Fibroblast of peridontal ligament (primary cell): ENCODE measurements around the gene LXN.
"Not testable (repeated sequence)": the region's sequence is repeated elsewhere in the genome, so short reads cannot be mapped to it uniquely, and the experiment has no call there.

Source experiments
- DNase-seq: peaks from one replicate; pipeline ENCODE4 v3.0.0-alpha.2; 2010; ENCODE audit errors: extremely low read depth

The LXN gene, protein sequence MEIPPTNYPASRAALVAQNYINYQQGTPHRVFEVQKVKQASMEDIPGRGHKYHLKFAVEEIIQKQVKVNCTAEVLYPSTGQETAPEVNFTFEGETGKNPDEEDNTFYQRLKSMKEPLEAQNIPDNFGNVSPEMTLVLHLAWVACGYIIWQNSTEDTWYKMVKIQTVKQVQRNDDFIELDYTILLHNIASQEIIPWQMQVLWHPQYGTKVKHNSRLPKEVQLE

DNA sequence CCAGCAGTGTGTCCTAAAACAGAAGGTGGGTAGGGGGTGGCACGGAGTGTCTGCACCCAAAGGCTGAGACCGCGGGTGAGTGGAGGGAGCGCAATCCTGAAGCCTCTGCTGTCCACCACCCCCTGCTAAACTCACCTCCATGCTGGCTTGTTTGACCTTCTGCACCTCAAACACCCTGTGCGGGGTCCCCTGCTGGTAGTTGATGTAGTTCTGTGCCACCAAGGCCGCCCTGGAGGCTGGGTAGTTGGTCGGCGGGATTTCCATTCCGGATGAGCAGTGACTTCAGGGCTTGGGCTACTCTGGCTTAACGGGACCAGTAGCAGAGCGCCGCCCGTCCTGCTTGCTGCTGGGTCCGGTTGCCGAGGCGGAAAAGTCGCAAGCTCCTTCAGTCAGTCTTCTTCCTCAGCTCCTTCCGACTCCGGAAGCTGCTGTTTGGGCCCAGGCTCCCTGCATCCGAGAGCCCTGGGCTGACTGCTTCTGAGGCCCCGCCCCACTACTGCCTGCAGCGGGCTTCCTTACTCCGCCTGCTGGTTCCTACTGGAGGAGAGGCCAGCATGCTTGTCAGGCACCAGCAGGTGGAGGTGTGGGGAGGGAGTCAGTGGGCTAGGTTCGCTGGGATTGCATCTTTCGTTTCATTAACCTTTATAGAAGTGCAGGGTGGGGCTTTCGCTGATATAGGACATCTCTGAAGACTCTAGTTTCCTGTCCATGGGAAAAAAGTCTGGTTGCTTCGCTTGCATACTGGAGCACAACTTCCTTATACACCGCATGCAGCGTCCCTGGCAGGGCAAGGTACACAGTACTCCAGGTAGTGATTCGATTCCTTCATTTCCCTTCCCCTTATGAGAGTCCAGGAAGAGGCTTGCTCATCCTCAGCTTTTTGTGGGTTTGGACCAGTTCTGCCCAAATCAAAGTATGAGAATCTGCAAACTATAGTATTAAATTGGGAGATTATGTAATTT lies at the start of gene LXN:
LXN (minus strand) TSS at position 434 of the 962 bp plus-strand sequence; CDS start at position 264, 170 bp downstream.
- DNase-seq: peak; percentile 81

DNA sequence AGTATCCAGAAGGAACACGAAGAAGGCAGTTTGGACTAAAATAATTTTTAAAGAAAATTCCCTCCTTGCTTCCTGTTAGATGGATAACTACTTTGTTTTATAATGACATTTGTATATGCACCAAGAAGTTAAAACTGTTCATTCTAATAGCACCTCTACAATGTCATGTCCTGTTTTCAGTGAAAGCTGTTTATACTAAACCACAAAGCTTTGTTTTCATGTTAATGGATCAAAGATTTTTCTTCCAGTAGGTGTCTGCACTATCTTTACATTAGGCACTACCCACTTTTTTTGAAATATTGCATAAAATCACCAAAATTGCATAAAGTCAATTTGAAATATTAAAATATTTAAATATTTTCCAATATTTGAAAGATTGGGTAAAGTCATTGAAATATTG lies 49.7 kb upstream of the LXN start:
- no peak for DNase-seq

DNA sequence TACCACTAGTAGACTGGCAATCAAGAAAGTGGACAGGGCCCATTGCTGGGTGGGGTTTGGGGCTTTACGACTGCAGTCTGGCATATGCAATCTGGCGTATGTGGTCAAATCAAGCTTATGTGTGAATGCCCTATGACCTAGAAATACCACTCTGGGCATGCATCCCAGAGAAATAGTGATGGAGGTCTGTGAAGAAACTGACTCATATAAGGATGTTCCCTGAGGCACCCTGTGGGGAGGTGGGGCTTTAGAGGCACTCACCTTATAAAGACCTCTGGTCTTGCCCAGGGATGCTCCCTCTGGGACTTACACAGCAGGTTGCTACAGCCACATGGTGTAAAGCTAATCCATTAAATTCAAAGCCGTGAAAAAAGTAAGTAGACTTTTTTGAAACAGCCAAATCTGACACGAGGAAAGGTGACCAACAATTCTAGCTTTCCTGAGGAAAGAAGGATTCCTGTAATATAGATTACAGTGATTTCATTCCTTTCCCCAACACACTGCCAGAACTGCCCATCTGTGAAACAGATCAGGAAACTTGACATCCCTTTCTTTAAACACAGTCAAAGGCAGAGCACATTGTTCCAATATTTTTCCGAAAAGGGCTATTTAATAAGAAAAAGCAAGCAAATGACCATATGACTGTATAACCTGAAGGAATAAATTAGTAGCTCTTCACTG lies 46.2 kb upstream of the LXN start:
- DNase-seq: peak; percentile 95

DNA sequence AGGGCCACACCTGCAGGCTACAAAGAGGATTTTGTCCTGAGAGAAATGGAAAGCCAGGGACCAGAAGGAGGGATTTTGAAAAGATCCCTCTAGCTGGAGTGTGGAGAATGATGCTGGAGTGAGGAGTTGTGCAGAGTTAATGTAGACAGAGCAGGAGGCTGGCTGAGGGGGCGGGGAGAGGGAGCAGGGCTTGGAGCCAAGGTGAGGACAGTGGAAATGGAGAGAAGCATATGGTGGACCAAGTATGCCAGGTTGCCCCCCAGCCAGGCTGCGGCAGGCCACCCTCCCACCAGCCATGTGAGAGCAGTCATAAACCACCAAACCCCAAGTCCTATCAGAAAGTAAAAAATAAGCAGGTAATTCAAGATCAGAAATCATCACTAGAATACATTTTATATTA lies 45.1 kb upstream of the LXN start:
- DNase-seq: no peak

DNA sequence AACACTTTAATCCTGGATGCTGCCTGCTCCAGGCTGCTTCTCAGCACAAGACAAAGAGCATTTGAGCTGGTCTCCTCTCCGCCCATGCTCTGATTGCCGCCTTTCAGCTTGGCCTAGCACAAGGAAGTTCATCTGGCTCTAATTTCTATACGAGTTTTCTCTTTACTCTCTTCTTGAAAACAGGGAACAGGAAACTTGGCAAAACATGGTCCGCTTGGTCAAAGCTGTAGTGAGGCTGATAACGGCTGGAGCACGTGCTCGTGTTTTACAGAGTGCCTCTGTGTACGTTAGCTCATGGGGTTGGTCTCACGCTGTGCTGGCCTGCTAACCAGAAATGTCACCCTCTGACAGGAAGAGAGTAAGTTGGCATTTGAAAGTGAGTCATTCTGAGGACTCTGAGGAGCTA lies 40.6 kb upstream of the LXN start:
- DNase-seq: no peak

DNA sequence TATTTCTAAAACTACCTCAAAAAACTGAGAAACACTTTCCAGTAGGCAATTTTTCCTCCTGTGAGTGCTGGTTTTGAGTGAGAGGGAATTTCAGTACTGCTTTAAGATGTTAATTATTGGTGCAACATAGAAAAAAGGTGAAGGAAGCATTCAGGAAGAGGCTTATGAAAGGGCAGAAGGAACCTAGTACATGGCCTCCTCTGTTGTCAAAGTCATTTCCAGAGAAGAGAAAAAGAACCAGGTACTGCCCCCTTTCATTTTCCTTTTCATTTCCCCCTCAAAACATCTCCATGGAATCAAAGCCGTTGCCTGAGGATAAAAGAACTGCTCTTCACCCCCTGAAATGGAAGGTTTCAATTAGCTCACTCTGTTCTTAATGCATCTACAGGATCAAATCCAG lies 40.0 kb upstream of the LXN start:
- DNase-seq: no peak

DNA sequence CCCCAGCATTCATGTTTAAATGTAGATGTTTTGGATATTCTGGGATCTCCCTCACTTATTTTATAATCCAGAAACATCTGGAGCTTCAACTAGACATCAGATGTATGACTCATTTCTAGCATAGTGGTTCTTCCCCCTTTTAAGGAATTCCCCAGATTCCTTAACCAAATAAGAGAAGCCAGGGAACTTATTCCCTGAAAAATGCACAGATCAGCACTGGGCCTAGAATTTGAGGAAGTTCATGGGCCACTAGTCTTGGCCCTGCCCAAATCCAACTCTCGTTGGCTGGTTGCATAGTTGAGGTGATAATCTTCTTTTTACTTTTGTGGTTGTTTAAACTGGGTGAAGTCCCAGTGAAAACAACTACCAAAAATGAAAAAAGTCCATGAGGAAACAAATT lies 39.4 kb upstream of the LXN start:
- DNase-seq: peak; percentile 97

DNA sequence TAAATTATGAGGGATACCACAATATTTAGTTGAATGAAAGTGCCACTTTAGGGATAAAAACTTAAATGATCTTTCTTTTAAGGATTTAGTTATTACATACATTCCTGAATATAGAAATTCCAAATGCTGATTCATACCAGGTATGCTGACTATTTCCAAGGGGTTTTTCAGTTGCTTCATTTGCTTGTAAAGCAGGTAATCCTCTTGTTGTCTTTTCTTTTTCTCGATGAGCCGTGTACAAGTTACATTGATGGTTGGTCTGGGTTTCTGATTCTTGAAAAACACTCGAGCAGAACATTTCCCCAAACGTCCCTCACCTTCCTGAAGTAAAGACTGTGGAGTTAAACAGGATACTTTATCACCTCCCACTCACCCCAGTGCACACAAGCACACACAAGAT lies 38.2 kb upstream of the LXN start:
- no peak for DNase-seq

DNA sequence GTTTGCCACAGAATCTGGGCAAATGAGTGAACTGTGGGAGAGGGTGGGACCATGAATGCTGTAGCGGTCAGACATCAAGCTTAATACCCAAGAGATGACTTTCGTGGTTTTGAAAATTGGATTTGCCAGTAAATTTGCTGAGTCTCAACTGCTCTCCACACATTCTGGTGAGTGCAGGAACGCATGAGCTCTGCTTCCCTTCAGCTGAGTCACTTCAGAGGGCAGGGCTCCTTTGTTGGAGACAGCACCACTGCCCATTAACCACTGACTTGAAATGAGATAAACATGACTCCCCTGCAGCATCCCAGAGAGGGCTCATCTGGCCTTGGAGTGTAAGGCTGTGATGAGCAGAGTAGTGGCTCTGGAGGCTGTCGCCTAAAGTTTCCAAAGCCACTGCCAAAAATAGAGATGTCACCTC lies 37.2 kb upstream of the LXN start:
- DNase-seq: peak; percentile 100

DNA sequence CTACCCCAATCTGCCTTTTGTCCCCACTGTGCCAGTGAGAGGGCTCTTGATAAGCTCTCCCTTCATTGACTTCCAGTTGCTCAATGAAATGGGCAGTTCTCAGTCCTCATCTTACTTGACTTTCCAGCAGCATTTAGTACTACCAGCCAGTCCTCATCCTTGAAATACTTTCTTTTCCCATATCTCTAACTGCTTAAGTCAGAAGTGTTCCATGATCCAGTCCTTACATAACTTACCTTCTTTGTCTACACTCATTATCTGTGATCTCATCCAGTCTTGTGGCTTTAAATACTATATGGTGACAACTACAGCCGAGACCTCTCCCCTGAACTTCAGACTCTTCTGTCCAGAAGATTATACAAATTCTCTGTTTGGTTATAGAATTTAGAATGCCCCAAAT lies 31.1 kb upstream of the LXN start:
- no peak for DNase-seq

DNA sequence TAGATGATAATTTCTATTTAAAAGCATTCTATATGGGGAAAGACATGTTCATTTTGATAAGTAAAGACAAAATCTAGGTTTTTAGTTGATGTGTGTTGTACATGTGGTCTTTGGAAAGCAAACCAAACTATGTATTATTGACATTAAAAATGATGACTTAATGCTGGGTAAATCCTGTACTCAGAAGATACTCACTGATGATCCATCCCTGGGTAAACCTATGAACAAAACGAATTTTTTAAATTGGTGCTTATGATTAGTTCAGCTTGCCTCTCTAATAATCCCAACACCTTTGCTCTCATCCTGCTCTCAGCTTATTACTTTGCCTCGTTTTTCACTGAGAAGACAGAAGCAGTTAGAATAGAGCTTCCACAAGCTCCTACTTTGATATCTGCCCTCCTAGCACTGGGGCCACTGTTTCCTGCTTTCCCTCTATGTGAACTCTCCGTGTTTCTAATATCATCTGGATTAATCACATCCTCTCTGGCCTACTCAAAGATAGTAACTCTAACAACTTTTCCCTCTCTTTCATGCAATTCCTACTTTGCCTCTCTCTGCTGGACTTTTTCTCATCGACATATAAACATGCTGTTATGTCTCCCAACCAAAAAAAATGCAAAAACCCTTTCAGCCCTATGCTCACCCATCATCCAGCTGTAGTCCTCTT lies 30.5 kb upstream of the LXN start:
- DNase-seq: no peak

DNA sequence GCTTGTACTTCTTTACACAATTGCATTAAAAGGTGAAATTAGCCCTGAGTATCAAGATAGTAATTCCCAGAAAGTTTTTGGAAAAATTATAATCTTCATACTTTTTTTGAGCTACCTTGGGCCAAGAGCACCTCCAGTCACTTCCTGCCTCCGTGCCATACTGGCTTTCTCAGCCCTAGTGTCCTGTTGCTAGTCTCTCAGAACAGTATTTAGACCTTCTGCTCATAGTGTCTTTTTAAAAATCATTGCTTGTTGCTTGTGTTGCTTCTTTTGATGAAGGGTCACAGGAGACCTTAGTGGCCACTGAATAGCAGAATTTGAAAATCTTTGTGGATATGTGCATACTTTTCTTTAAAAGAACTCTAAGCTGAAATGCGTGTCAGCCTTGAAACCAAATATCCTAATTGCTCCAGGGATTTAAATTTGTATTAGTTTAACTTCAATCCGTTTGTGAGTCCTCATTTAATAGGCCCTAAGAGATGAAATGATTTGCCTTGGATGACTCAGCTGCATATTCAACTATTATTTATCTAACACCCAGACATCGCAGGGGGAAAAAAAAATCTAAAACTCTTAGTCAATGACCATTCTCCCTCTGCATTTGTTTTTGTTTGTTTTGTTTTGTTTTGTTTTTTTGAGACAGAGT lies 29.1 kb upstream of the LXN start:
- peak; percentile 61 for DNase-seq

DNA sequence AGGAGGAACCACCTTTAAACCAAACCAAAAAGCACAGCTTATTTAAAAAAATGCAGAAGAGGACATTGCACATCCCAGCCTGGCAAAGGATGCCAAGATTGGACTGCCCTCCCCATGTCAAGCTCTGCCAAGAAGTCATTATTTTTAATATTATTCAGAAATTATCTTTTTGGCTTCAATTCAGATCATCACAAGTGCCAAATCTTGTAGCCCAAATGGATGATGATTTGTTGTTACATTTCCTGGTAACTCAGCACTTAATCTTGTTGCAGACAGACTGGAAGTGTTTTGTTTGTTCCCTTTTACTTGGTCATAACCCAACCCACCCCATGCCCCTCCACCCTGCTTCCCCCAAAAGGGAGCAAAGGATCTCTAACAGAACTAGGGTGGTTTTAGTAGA lies 28.1 kb upstream of the LXN start:
- no peak for DNase-seq

DNA sequence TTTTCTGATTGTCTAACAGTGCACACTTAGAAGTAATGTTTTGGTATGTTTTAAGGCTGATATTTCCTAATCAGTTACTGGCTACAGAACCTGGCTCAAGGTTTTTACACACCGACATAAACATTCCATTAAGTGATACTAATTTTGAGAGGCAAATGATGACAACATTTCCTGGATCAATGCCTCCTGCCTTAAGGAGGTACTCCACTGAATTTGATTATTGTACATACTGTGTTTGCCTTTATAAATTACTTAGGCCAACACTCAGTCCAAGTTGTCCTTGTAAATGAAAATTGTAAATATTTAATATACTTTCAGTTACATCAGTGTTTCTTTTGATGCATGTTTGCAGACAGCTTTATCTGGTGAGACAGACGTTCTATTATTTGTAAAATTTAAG lies 24.2 kb upstream of the LXN start:
- peak; percentile 25 for DNase-seq

DNA sequence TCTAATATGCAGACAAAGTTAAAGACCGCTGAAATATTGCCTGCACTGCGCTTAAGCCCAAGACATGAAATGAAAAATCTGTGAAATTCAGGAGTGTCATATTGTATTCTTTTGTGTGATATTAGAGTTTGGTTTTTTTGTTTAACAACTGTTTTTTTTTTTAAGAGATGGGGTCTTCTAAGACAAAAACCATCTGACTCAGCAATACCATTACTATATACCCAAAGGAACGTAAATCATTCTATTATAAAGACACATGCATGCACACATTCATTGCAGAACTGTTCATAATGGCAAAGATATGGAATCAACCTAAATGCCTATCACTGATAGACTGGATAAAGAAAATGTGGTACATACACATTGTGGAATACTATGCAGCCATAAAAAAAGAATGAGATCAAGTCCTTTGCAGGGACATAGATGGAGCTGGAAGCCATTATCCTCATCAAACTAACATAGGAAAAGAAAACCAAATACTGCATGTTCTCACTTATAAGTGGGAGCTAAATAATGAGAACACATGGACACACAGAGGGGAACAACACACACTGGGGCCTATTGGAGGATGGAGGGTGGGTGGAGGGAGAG lies 21.5 kb upstream of the LXN start:
- DNase-seq: not testable (repeated sequence)

DNA sequence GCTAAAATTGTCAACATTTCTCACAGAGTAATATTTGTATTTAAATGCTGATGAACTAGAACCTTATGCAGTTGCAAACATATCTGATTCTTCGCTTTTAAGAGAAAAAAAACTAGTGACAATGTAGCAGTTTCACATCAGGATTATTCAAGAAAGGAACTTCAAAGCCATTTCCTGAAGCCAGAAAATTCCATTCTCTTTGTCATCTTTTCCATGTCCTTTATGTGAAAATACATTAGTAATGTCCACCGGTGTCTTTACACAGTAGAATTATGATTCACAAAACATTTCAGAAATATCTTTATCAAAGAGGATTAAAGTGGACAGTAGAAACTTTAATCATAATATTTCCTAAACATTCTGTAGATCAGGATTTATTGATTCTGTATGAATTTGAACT lies 12.7 kb upstream of the LXN start:
- DNase-seq: no peak

DNA sequence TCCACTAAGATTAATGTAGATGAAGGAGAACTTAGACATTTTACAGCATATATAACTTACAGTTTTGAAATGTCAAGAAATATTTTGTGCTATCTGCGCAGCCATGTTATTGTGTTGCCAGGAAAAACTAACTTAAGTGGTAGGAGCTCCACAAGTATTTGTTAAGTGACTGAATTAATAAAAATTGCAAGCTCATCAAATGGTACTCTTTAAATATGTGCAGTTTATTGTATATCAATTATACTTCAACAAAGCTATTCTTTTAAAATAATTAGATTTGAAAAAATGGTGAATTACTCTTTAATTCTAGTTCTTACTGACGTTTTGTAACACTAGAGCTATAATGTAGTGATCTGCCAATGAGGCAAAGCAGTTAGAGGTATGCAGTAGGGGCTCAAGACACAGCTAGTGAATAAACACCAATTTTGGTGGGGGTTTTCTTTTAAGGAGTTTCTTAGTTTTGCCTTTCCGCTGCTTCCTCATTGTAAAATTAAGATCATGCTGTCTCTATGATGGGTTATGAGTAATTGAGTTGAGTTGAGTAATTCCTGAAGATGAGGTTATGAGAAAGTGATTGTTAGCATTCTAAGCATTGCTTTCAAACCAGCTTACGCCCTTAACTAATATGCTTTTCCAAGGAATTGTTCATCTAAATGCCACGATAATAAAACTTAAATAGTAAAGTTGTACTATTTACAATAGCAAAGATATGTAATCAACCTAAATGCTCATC lies 10.9 kb upstream of the LXN start:
- peak; percentile 96 for DNase-seq

DNA sequence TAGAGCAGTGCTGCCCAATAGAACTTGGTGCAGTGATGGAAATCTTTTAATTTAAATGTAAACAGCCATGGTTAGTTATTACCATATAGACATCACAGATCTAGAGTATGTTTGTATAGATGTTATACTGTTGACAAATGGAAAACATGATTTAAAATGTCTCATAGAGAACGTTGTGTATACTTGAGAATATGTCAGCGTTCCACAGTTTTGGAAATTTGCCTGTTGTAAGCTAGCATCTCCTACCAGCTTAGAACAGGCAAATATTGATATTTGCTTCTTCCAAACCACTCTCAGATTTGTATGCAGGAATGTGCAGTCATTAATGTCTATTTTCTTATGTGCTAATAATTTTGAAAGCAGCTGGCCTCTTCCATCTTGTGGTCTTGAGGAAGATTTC lies 8.4 kb upstream of the LXN start:
- DNase-seq: no peak

DNA sequence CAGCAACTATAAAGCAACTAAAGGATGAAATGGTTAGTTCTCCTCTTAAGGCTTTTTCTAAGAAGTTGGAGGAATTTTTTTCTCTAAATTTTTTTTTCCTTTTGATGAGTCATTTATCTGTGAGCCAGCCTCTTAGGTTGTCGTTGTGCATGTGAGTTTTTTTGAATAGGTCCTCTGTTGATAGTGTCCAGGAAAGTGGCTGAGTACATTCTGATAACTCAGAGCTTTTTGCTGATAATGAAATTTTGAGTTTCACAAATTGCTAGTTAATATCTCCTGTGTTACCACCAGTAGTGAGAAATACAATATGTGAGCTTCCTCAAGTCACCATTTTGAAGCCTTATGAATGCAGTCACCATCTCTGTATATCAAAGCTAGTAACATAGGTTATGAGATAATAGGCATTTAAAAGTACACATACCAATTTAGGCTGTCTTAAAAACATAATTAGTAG lies 7.1 kb upstream of the LXN start:
- DNase-seq: peak; percentile 51

DNA sequence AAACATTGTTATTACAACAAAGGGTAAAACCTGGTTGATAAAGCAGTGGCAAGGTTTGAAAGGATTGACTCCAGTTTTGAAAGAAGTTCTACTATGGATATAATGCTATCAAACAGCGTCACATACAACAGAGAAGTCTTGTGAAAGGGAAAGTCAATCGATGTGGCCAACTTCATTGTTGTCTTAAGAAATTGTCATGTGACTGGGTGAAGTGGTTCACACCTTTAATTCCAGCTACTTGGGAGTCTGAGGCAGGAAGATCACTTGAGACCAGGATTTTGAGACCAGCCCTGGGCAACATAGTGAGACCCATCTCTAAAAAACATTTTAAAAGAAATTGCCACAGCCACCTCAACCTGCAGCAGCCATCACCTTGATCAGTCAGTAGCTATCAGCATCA lies 6.2 kb upstream of the LXN start:
- no peak for DNase-seq
